Adrenal gland (tissue), 12 donors: ENCODE results near the gene ZNF83. TPM values are rescaled to one million over a fixed set of nuclear protein-coding genes. Genes with fewer than 3 reads are reported as not detected.

ENCODE experiments used
- polyA plus RNA-seq, 3 donors: library from polyadenylated mRNA; stranded (reverse); fragments of 200-250 nt in 2 of 3; fragments of 350-450 nt in 1 of 3; fragmentation: Illumina TruSeq in 1 of 3; extraction: RNeasy Lipid Tissue Mini Kit (QIAGEN cat#74804) in 1 of 3; gene quantifications; one replicate each; pipeline ENCODE4 v1.2.3, GENCODE V29; 2013 to 2014
- small RNA-seq, 2 donors: library from RNA; depleted of rRNA; stranded (forward); fragments of <200 nt; gene quantifications; one replicate each; pipeline ENCODE3, GENCODE V24; 2016
- total RNA-seq, 9 donors: library from RNA; depleted of rRNA in 4 of 9; stranded (reverse); fragments of >200 nt in 4 of 9; fragments of 120-200 nt in 1 of 9; fragmentation: NEBNext Ultra II Directional in 1 of 9; extraction: Animal tissue kit (Norgen Biotek cat#: 25700) in 1 of 9; gene quantifications; one replicate each; pipeline versions ENCODE4 v1.1.0 to v1.2.4, GENCODE V29; 2013 to 2023
- donor health status: healthy with polysubstance abuse.
- donor health status: Bipolar disorder and iron deficiency.
- donor health status: DM: yes; HTN: yes; CAD: no.
- donor health status: DM: no; HTN: no; CAD: no.
- donor health status: DM: no; HTN: no; CAD: no.
- donor health status: DM: yes; HTN: yes; CAD: no.

The ZNF83 gene
- total and polyA plus RNA-seq, 12 donors, result 23.4 to 344 (median 66.1) TPM

Small RNA genes within 50 kb of the gene (small RNA-seq; reads per million reads assigned to genes)
- 0 reads per million in 2 donors for gene RPL39P34

Other genes starting within 250 kb of the ZNF83 start
- gene ZNF528, start 240.5 kb downstream of the ZNF83 start, total RNA-seq, result 10 to 100 TPM in 8 of 9 donors, 1 to 10 TPM in 1; 7.6 to 48.5 (median 23.6) TPM
- gene ZNF528, start 240.5 kb downstream of the ZNF83 start, polyA plus RNA-seq, result 10 to 100 TPM in 2 of 3 donors, 1 to 10 TPM in 1; 10.0 to 29.8 (median 22.4) TPM
- gene ZNF534, start 209.2 kb downstream of the ZNF83 start, total RNA-seq, result under 1 TPM in 3 of 9 donors, not detected in 6; 0.11 to 0.18 (median 0.11) TPM
- gene ZNF534, start 209.2 kb downstream of the ZNF83 start, polyA plus RNA-seq, result under 1 TPM in 1 of 3 donors, not detected in 2; 0.16 TPM
- 1 to 10 TPM in 5 of 9 donors, under 1 TPM in 4; 0.09 to 5.3 (median 1.2) TPM for gene ZNF578, start 184.8 kb downstream of the ZNF83 start, total RNA-seq
- 1 to 10 TPM in 1 of 3 donors, under 1 TPM in 2; 0.16 to 1.7 (median 0.47) TPM for gene ZNF578, start 184.8 kb downstream of the ZNF83 start, polyA plus RNA-seq
- gene ZNF808, start 110.7 kb downstream of the ZNF83 start, total RNA-seq, result 10 to 100 TPM in 7 of 9 donors, 1 to 10 TPM in 2; 7.6 to 28.8 (median 14.6) TPM
- gene ZNF808, start 110.7 kb downstream of the ZNF83 start, polyA plus RNA-seq, result 1 to 10 TPM; 1.6 to 7.2 (median 6.0) TPM
- 10 to 100 TPM in 6 of 9 donors, 1 to 10 TPM in 3; 4.6 to 21.3 (median 13.0) TPM for gene ZNF701, start 68.1 kb downstream of the ZNF83 start, total RNA-seq
- 1 to 10 TPM; 4.0 to 10.0 (median 7.5) TPM for gene ZNF701, start 68.1 kb downstream of the ZNF83 start, polyA plus RNA-seq
- gene ZNF611, start 96.7 kb upstream of the ZNF83 start, total RNA-seq, result 10 to 100 TPM in 6 of 9 donors, 1 to 10 TPM in 3; 8.3 to 21.8 (median 13.8) TPM
- 1 to 10 TPM; 3.8 to 6.8 (median 5.7) TPM for gene ZNF611, start 96.7 kb upstream of the ZNF83 start, polyA plus RNA-seq
- 10 to 100 TPM in 1 of 9 donors, 1 to 10 TPM in 7, under 1 TPM in 1; 0.42 to 17.7 (median 5.0) TPM for gene ZNF600, start 148.4 kb upstream of the ZNF83 start, total RNA-seq
- gene ZNF600, start 148.4 kb upstream of the ZNF83 start, polyA plus RNA-seq, result 10 to 100 TPM in 1 of 3 donors, 1 to 10 TPM in 2; 8.0 to 17.1 (median 9.7) TPM
- gene ZNF28, start 183.3 kb upstream of the ZNF83 start, total RNA-seq, result 10 to 100 TPM; 11.3 to 51.9 (median 16.9) TPM
- gene ZNF28, start 183.3 kb upstream of the ZNF83 start, polyA plus RNA-seq, result 10 to 100 TPM in 1 of 3 donors, 1 to 10 TPM in 2; 2.1 to 32.2 (median 2.7) TPM
- 100 to 1,000 TPM in 1 of 9 donors, 10 to 100 TPM in 8; 10.7 to 109 (median 18.9) TPM for gene ZNF468, start 219.3 kb upstream of the ZNF83 start, total RNA-seq
- gene ZNF468, start 219.3 kb upstream of the ZNF83 start, polyA plus RNA-seq, result 10 to 100 TPM in 1 of 3 donors, 1 to 10 TPM in 2; 5.5 to 30.6 (median 5.6) TPM